ENCODE measurements around the gene FBXO34.

FBXO34 gene

DNA sequence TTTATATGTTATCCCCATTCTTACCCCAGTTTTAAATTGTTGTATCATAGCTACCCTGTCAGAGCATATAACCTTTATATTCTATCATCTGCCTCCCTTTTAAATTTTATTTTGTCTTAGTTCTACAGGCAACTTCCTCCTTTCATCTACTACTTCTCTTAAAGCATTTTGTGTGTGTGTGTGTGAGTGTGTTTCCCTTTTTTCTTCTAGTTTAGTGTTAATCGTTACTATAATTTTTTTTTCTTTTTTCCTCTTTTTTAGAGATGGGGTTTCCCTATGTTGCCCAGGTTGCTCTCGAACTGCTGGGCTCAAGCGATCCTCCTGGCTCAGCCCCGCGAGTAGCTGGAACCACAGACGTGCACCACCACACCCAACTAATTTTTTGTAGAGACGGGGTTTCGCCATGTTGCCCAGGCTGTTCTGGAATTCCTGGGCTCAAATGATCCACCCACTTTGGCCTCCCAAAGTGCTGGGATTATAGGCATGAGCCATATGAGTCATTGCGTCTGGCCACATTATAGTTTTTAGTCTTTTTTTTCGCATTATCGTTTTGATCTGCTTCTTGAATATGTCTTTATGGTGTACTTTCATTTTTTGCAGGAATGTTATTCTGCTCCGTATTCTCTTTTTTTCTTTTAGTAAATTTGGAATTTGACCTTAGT is 33.1 kb upstream of the FBXO34 start:
- no peak overlapping the region for H3K4me3 ChIP-seq (ENCODE audit: low read length)
- H3K4ac ChIP-seq (ENCODE audit: low read depth, low read length), result no peak overlapping the region
- H3K4me2 ChIP-seq (ENCODE audit: low read length), result no peak overlapping the region
- H3K27me3 ChIP-seq (ENCODE audit: insufficient read depth, low read length, poor library complexity), result no peaks in the 10 kb centered on the region
- no peak overlapping the region for H3K56ac ChIP-seq (ENCODE audit: low read length)
- no peak overlapping the region for H2BK5ac ChIP-seq (ENCODE audit: low read length)
- H4K8ac ChIP-seq (ENCODE audit: low read depth, low read length), result no peak overlapping the region
- WGBS (ENCODE audit: extremely low coverage, insufficient coverage, low lambda C conversion rate), result no CpG with 5 or more reads among the region's 12 CpGs
- H4K5ac ChIP-seq (ENCODE audit: low read length), result no peak overlapping the region
- no peak overlapping the region for H2BK15ac ChIP-seq (replicated peaks; ENCODE audit: low read depth)
- no peak overlapping the region for H3K23ac ChIP-seq (ENCODE audit: low read length)
- H3K27ac ChIP-seq (ENCODE audit: low read depth, low read length), result no peak overlapping the region
- no peak overlapping the region for H2BK120ac ChIP-seq (ENCODE audit: low read depth, low read length)
- no peak for DNase-seq
- H2AK5ac ChIP-seq (ENCODE audit: low read length), result no peak overlapping the region
- no peaks in the 10 kb centered on the region for H3K79me2 ChIP-seq (ENCODE audit: control insufficient read depth, insufficient read depth, low read length)
- no peak overlapping the region for H3K18ac ChIP-seq (ENCODE audit: low read length)
- H3K36me3 ChIP-seq (ENCODE audit: control insufficient read depth, insufficient read depth, low read length), result no peaks in the 10 kb centered on the region
- H3K79me1 ChIP-seq (ENCODE audit: low read length), result no peaks in the 10 kb centered on the region
- H3K9ac ChIP-seq (ENCODE audit: low read length), result no peak overlapping the region
- H3K4me1 ChIP-seq (ENCODE audit: control insufficient read depth, low read depth, low read length), result no peaks in the 10 kb centered on the region

DNA sequence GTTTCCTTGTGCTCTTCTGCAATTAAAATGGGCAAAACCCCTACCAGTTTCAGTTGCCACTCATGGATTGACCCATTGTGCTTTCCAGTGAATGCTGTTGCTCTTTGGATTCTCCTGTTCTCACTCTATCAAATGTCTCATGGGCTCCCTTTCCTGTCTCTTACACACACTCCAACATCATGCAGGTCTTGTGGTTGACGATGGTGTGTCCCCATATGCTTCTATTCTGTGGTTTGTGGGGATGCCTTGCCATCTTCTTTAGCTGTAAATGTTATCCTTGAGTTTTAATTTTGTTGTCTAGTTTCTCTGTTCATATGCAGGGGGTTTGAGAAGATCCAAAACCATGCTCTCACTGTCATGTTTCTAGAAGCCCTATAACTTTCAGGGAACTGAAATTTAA is 31.9 kb upstream of the FBXO34 start:
- Histone ChIP-seq H4K8ac (ENCODE audit: low read depth, low read length) (no peak overlapping the region), H3K4me3 (ENCODE audit: low read length) (no peak overlapping the region), H3K4me2 (ENCODE audit: low read length) (no peak overlapping the region), H3K4me1 (ENCODE audit: control insufficient read depth, low read depth, low read length) (no peaks in the 10 kb centered on the region), H4K5ac (ENCODE audit: low read length) (no peak overlapping the region), H3K79me2 (ENCODE audit: control insufficient read depth, insufficient read depth, low read length) (no peaks in the 10 kb centered on the region), H2BK15ac (replicated peaks; ENCODE audit: low read depth) (no peak overlapping the region), H2AK5ac (ENCODE audit: low read length) (no peak overlapping the region), H3K79me1 (ENCODE audit: low read length) (no peaks in the 10 kb centered on the region), H2BK5ac (ENCODE audit: low read length) (no peak overlapping the region), H3K18ac (ENCODE audit: low read length) (no peak overlapping the region), H2BK120ac (ENCODE audit: low read depth, low read length) (no peak overlapping the region), H3K36me3 (ENCODE audit: control insufficient read depth, insufficient read depth, low read length) (no peaks in the 10 kb centered on the region), H3K27me3 (ENCODE audit: insufficient read depth, low read length, poor library complexity) (no peaks in the 10 kb centered on the region), H3K4ac (ENCODE audit: low read depth, low read length) (no peak overlapping the region), H3K9ac (ENCODE audit: low read length) (no peak overlapping the region), H3K23ac (ENCODE audit: low read length) (no peak overlapping the region), H3K56ac (ENCODE audit: low read length) (no peak overlapping the region), H3K27ac (ENCODE audit: low read depth, low read length) (no peak overlapping the region)
- no CpG with 5 or more reads among the region's 1 CpG for WGBS (ENCODE audit: extremely low coverage, insufficient coverage, low lambda C conversion rate)
- DNase-seq, result no peak

DNA sequence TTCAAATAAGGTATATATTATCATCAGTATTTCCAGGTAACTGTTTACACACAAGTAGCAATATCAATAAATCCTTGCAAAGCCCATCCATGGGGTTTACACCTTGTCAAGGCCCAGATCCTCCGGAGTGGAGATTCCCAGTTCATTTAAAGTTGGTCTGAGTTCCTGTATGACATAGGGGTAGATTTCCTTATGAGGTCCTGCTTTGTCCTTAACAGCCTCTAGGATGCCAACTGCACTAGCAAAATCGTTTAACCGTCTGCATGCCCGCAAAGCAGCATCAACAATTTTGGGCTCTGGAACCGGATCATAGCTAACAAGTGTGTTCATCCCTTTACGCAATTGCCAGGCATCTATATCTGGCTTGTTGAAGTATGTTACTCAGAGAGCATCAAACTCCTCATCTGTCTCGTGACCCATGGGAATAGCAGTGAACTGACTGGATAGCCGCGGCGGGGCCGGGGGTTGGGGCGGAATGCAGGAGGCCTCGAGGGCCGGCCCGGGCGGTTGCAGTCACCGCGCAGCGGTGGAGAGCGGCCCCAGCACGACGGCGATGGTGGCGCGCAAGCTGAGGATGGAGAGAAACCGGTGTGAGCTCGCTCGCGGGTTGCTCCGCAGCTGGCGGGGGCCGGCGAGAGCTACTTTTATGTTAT is 30.6 kb upstream of the FBXO34 start:
- H3K36me3 ChIP-seq (ENCODE audit: control insufficient read depth, insufficient read depth, low read length), result no peaks in the 10 kb centered on the region
- no peak overlapping the region for H3K4me3 ChIP-seq (ENCODE audit: low read length)
- H3K4me2 ChIP-seq (ENCODE audit: low read length), result no peak overlapping the region
- no peak overlapping the region for H2AK5ac ChIP-seq (ENCODE audit: low read length)
- H3K9ac ChIP-seq (ENCODE audit: low read length), result no peak overlapping the region
- no peak overlapping the region for H4K5ac ChIP-seq (ENCODE audit: low read length)
- DNase-seq, result peak; percentile 70
- no peaks in the 10 kb centered on the region for H3K79me2 ChIP-seq (ENCODE audit: control insufficient read depth, insufficient read depth, low read length)
- no peak overlapping the region for H3K56ac ChIP-seq (ENCODE audit: low read length)
- H3K23ac ChIP-seq (ENCODE audit: low read length), result no peak overlapping the region
- H2BK15ac ChIP-seq (replicated peaks; ENCODE audit: low read depth), result no peak overlapping the region
- H3K4me1 ChIP-seq (ENCODE audit: control insufficient read depth, low read depth, low read length), result no peaks in the 10 kb centered on the region
- WGBS (ENCODE audit: extremely low coverage, insufficient coverage, low lambda C conversion rate), result no CpG with 5 or more reads among the region's 33 CpGs
- H4K8ac ChIP-seq (ENCODE audit: low read depth, low read length), result no peak overlapping the region
- H2BK120ac ChIP-seq (ENCODE audit: low read depth, low read length), result no peak overlapping the region
- no peak overlapping the region for H3K4ac ChIP-seq (ENCODE audit: low read depth, low read length)
- no peak overlapping the region for H2BK5ac ChIP-seq (ENCODE audit: low read length)
- H3K79me1 ChIP-seq (ENCODE audit: low read length), result no peaks in the 10 kb centered on the region
- H3K18ac ChIP-seq (ENCODE audit: low read length), result no peak overlapping the region
- no peak overlapping the region for H3K27ac ChIP-seq (ENCODE audit: low read depth, low read length)
- H3K27me3 ChIP-seq (ENCODE audit: insufficient read depth, low read length, poor library complexity), result no peaks in the 10 kb centered on the region

DNA sequence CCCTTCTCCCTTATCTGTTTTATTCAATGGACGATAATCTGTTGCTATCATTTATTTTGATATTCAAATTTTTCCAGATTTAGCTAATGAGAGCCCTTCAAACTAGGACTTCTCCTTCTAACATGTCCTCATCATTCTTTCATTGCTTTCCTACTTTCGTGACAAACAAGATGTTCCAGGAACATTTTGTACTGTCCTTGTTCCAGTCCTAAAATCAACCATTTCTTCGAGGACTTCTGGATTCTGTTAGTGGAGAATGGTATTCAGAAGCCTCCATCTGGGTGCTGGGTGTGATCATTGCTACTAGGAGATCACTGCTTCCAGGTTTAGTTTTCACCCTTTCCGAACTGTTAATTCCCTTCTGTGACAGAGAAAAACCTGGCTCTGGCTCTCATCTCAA is 29.5 kb upstream of the FBXO34 start:
- H3K4me3 ChIP-seq (ENCODE audit: low read length), result no peak overlapping the region
- H3K79me2 ChIP-seq (ENCODE audit: control insufficient read depth, insufficient read depth, low read length), result no peaks in the 10 kb centered on the region
- no peak overlapping the region for H3K9ac ChIP-seq (ENCODE audit: low read length)
- no peak overlapping the region for H2BK120ac ChIP-seq (ENCODE audit: low read depth, low read length)
- H3K4me2 ChIP-seq (ENCODE audit: low read length), result no peak overlapping the region
- H2AK5ac ChIP-seq (ENCODE audit: low read length), result no peak overlapping the region
- H4K8ac ChIP-seq (ENCODE audit: low read depth, low read length), result no peak overlapping the region
- H4K5ac ChIP-seq (ENCODE audit: low read length), result no peak overlapping the region
- H3K4me1 ChIP-seq (ENCODE audit: control insufficient read depth, low read depth, low read length), result no peaks in the 10 kb centered on the region
- H3K56ac ChIP-seq (ENCODE audit: low read length), result no peak overlapping the region
- no peak overlapping the region for H2BK5ac ChIP-seq (ENCODE audit: low read length)
- H2BK15ac ChIP-seq (replicated peaks; ENCODE audit: low read depth), result no peak overlapping the region
- no peak for DNase-seq
- no peak overlapping the region for H3K4ac ChIP-seq (ENCODE audit: low read depth, low read length)
- H3K27ac ChIP-seq (ENCODE audit: low read depth, low read length), result no peak overlapping the region
- no peaks in the 10 kb centered on the region for H3K27me3 ChIP-seq (ENCODE audit: insufficient read depth, low read length, poor library complexity)
- no peaks in the 10 kb centered on the region for H3K79me1 ChIP-seq (ENCODE audit: low read length)
- no CpG with 5 or more reads among the region's 4 CpGs for WGBS (ENCODE audit: extremely low coverage, insufficient coverage, low lambda C conversion rate)
- no peak overlapping the region for H3K23ac ChIP-seq (ENCODE audit: low read length)
- no peak overlapping the region for H3K18ac ChIP-seq (ENCODE audit: low read length)
- no peaks in the 10 kb centered on the region for H3K36me3 ChIP-seq (ENCODE audit: control insufficient read depth, insufficient read depth, low read length)

DNA sequence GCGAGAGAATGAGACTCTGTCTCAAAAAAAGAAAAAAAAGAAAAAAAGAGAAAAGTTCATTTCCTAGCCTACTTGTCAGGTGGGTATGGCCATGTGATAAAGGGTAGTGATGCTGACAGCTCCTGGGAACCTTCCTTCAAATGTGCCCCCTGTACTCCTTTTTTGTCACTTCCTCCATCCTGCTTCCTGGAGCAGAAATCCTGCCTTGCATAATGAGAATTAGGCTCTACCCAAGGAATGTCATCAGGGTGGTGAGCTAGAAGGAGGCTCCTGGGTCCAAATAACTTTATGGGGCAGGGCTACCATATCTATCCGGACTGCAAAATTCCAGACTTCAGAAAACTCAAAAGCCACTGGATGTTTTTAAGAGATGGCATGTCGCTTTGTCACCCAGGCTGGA is 27.8 kb upstream of the FBXO34 start:
- Histone ChIP-seq H3K56ac (ENCODE audit: low read length) (no peak overlapping the region), H3K79me1 (ENCODE audit: low read length) (no peaks in the 10 kb centered on the region), H3K9ac (ENCODE audit: low read length) (no peak overlapping the region), H3K27me3 (ENCODE audit: insufficient read depth, low read length, poor library complexity) (no peaks in the 10 kb centered on the region), H3K18ac (ENCODE audit: low read length) (no peak overlapping the region), H3K79me2 (ENCODE audit: control insufficient read depth, insufficient read depth, low read length) (no peaks in the 10 kb centered on the region), H3K27ac (ENCODE audit: low read depth, low read length) (no peak overlapping the region), H3K4me3 (ENCODE audit: low read length) (no peak overlapping the region), H3K4me2 (ENCODE audit: low read length) (no peak overlapping the region), H2BK120ac (ENCODE audit: low read depth, low read length) (no peak overlapping the region), H3K4me1 (ENCODE audit: control insufficient read depth, low read depth, low read length) (no peaks in the 10 kb centered on the region), H2AK5ac (ENCODE audit: low read length) (no peak overlapping the region), H2BK5ac (ENCODE audit: low read length) (no peak overlapping the region), H2BK15ac (replicated peaks; ENCODE audit: low read depth) (no peak overlapping the region), H3K23ac (ENCODE audit: low read length) (no peak overlapping the region), H3K36me3 (ENCODE audit: control insufficient read depth, insufficient read depth, low read length) (no peaks in the 10 kb centered on the region), H4K5ac (ENCODE audit: low read length) (no peak overlapping the region), H3K4ac (ENCODE audit: low read depth, low read length) (no peak overlapping the region), H4K8ac (ENCODE audit: low read depth, low read length) (no peak overlapping the region)
- no peak for DNase-seq
- no CpG with 5 or more reads among the region's 3 CpGs for WGBS (ENCODE audit: extremely low coverage, insufficient coverage, low lambda C conversion rate)

DNA sequence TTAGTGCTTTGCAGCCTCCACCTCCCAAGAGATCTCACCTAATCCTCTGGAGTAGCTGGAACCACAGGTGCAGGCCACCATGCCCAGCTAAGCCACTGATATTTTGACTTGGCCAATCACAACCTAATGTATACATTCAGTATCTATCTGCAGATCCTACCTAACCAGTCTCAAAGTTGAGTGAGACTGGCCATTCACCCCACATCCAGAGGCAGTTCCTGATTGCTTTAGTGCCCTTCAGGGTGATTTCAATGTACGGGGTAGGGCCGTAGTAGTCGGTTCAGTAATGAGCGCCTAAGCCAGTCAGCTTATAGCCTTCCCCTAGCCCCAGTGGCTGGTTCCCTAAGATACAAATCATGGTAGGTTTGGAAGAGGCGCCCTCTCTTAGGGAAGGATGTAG is 27.4 kb upstream of the FBXO34 start:
- H3K9ac ChIP-seq (ENCODE audit: low read length), result no peak overlapping the region
- H4K8ac ChIP-seq (ENCODE audit: low read depth, low read length), result no peak overlapping the region
- H2BK5ac ChIP-seq (ENCODE audit: low read length), result no peak overlapping the region
- no peaks in the 10 kb centered on the region for H3K79me1 ChIP-seq (ENCODE audit: low read length)
- H3K4ac ChIP-seq (ENCODE audit: low read depth, low read length), result no peak overlapping the region
- no peaks in the 10 kb centered on the region for H3K36me3 ChIP-seq (ENCODE audit: control insufficient read depth, insufficient read depth, low read length)
- no peak overlapping the region for H3K27ac ChIP-seq (ENCODE audit: low read depth, low read length)
- DNase-seq, result no peak
- no peak overlapping the region for H3K23ac ChIP-seq (ENCODE audit: low read length)
- no peak overlapping the region for H2AK5ac ChIP-seq (ENCODE audit: low read length)
- no peak overlapping the region for H3K4me2 ChIP-seq (ENCODE audit: low read length)
- H3K4me1 ChIP-seq (ENCODE audit: control insufficient read depth, low read depth, low read length), result no peaks in the 10 kb centered on the region
- no peak overlapping the region for H2BK120ac ChIP-seq (ENCODE audit: low read depth, low read length)
- no peak overlapping the region for H4K5ac ChIP-seq (ENCODE audit: low read length)
- no peaks in the 10 kb centered on the region for H3K79me2 ChIP-seq (ENCODE audit: control insufficient read depth, insufficient read depth, low read length)
- no peak overlapping the region for H2BK15ac ChIP-seq (replicated peaks; ENCODE audit: low read depth)
- no peaks in the 10 kb centered on the region for H3K27me3 ChIP-seq (ENCODE audit: insufficient read depth, low read length, poor library complexity)
- H3K56ac ChIP-seq (ENCODE audit: low read length), result no peak overlapping the region
- no peak overlapping the region for H3K18ac ChIP-seq (ENCODE audit: low read length)
- WGBS (ENCODE audit: extremely low coverage, insufficient coverage, low lambda C conversion rate), result no CpG with 5 or more reads among the region's 5 CpGs
- no peak overlapping the region for H3K4me3 ChIP-seq (ENCODE audit: low read length)
